Esophagus squamous epithelium (tissue), 4 donors: ENCODE measurements around the gene RNF212.

Experiments used
- CTCF ChIP-seq, 6 experiments: fragments of 450-650 bp in 4 of 6; fragments of 200-600 bp in 2 of 6; sonication (generic) in 2 of 6; IDR thresholded peaks; one replicate each; pipeline ENCODE4 v1.5.1; 2016 to 2019; ENCODE audit warnings: antibody characterized with exemption in 6 of 6, mild to moderate bottlenecking in 4 of 6, moderate library complexity in 4 of 6
- POLR2A ChIP-seq, 4 donors: fragments of 450-650 bp; IDR thresholded peaks; one replicate each; pipeline ENCODE4 v1.6.1; 2017; ENCODE audit warnings: antibody characterized with exemption in 4 of 4, mild to moderate bottlenecking in 4 of 4, moderate library complexity in 3 of 4

GRCh38 chr4:1053080-1053661 is 60.2 kb downstream of the RNF212 start:
- TF ChIP-seq CTCF (IDR thresholded peaks at IDR 0.05) (no peak), POLR2A (IDR thresholded peaks at IDR 0.05) (no peak)
